Gastroesophageal sphincter (tissue), 3 donors: ENCODE results near the gene TOX2.
A peak's percentile ranks its signal among the peaks of the same experiment; 100 is the strongest.

Experiments used
- CTCF ChIP-seq, 4 experiments: fragments of 200-600 bp in 2 of 4; fragments of 450-650 bp in 2 of 4; sonication (generic) in 1 of 4; IDR thresholded peaks; one replicate each; pipeline ENCODE4 v1.5.1; 2017 to 2019; ENCODE audit warnings: antibody characterized with exemption in 4 of 4, mild to moderate bottlenecking in 2 of 4, moderate library complexity in 2 of 4
- EP300 ChIP-seq: sonication (generic); formaldehyde crosslinking; IDR thresholded peaks from one replicate; pipeline ENCODE4 v1.6.1; 2017; ENCODE audit warnings: antibody characterized with exemption, mild to moderate bottlenecking
- POLR2A ChIP-seq, 2 donors: fragments of 450-650 bp; IDR thresholded peaks; one replicate each; pipeline ENCODE4 v1.6.1; 2017; ENCODE audit warnings: antibody characterized with exemption in 2 of 2, mild to moderate bottlenecking in 2 of 2, moderate library complexity in 1 of 2
- POLR2AphosphoS5 ChIP-seq: sonication (generic); formaldehyde crosslinking; IDR thresholded peaks from one replicate; pipeline ENCODE4 v1.6.1; 2017; ENCODE audit warnings: antibody characterized with exemption

GRCh38 chr20:43900121-43900466 is 14.6 kb upstream of the TOX2 start:
- TF ChIP-seq POLR2A (IDR thresholded peaks at IDR 0.05) (no peak), CTCF (IDR thresholded peaks at IDR 0.05) (no peak), POLR2AphosphoS5 (peak; percentile 7), EP300 (no peak)
